GM23338 (cell line): ENCODE results near the gene AEBP2. TPM values are rescaled to one million over a fixed set of nuclear protein-coding genes. Genes with fewer than 3 reads are reported as not detected.

Experiments
- CREB1 ChIP-seq: fragments of 250-450 bp; sonication (Bioruptor Pico); IDR thresholded peaks from 2 replicates; pipeline ENCODE4 v1.5.0; 2020; ENCODE audit warnings: low read depth, mild to moderate bottlenecking, moderate library complexity
- ETS1 ChIP-seq: IDR thresholded peaks from 2 replicates; pipeline ENCODE4 v1.6.1; 2016; ENCODE audit warnings: antibody characterized with exemption
- EZH2 ChIP-seq: fragments of 200-600 bp; sonication (generic); IDR thresholded peaks from one replicate; pipeline ENCODE4 v1.8.0; 2017; ENCODE audit warnings: antibody characterized with exemption, mild to moderate bottlenecking, low read depth; ENCODE audit not compliant: unreplicated experiment
- EZH2phosphoT487 ChIP-seq: fragments of 200-600 bp; sonication (generic); IDR thresholded peaks from one replicate; pipeline ENCODE4 v1.8.1; 2018; ENCODE audit warnings: antibody characterized with exemption; ENCODE audit not compliant: unreplicated experiment
- JUNB ChIP-seq: IDR thresholded peaks from one replicate; pipeline ENCODE4 v1.6.1; 2016; ENCODE audit warnings: antibody characterized with exemption; ENCODE audit not compliant: unreplicated experiment
- NANOG ChIP-seq: IDR thresholded peaks from 2 replicates; pipeline ENCODE4 v1.6.1; 2016; ENCODE audit warnings: antibody characterized with exemption, borderline replicate concordance
- POLR2AphosphoS5 ChIP-seq: IDR thresholded peaks from 2 replicates; pipeline ENCODE4 v1.6.1; 2016; ENCODE audit warnings: antibody characterized with exemption, low read depth
- REST ChIP-seq: IDR thresholded peaks from one replicate; pipeline ENCODE4 v1.6.1; 2018; ENCODE audit warnings: antibody characterized with exemption; ENCODE audit not compliant: unreplicated experiment
- STAT1 ChIP-seq: IDR thresholded peaks from one replicate; pipeline ENCODE4 v1.6.1; 2016; ENCODE audit warnings: antibody characterized with exemption; ENCODE audit not compliant: unreplicated experiment
- ZNF114 ChIP-seq: fragments of 250-450 bp; sonication (Bioruptor Pico); IDR thresholded peaks from 2 replicates; pipeline ENCODE4 v1.5.0; 2020; ENCODE audit warnings: mild to moderate bottlenecking, moderate library complexity
- ZNF462 ChIP-seq: fragments of 250-450 bp; sonication (Bioruptor Pico); IDR thresholded peaks from 2 replicates; pipeline ENCODE4 v1.5.0; 2020; ENCODE audit warnings: mild to moderate bottlenecking, moderate library complexity
- polyA plus RNA-seq: library from polyadenylated mRNA; unstranded; fragments of >200 nt; fragmentation: Nextera tagmentation; extraction: Ambion mirVana; gene quantifications from 2 replicates; pipeline ENCODE4 v1.2.1, GENCODE V29; 2016
- total RNA-seq: library from RNA; depleted of rRNA; stranded (reverse); fragments of >200 nt; shearing (Covaris generic); gene quantifications from 2 replicates; pipeline ENCODE4 v1.2.3, GENCODE V29; 2014

Gene AEBP2
- total and polyA plus RNA-seq, 2 experiments from 2014 or later = 39.3 to 48.1 TPM

GRCh38 chr12:19434538-19434937 is 4.8 kb upstream of the AEBP2 start (continued):
- TF ChIP-seq ZNF462 (CRISPR knock-in tag) (no peak), JUNB (no peak), CREB1 (CRISPR knock-in tag) (no peak), ZNF114 (CRISPR knock-in tag) (no peak), POLR2AphosphoS5 (no peak), EZH2 (no peak), NANOG (no peak), STAT1 (no peak), REST (no peak), ETS1 (no peak), EZH2phosphoT487 (no peak)
